Measurements from ENCODE around the gene DEDD.

DNA sequence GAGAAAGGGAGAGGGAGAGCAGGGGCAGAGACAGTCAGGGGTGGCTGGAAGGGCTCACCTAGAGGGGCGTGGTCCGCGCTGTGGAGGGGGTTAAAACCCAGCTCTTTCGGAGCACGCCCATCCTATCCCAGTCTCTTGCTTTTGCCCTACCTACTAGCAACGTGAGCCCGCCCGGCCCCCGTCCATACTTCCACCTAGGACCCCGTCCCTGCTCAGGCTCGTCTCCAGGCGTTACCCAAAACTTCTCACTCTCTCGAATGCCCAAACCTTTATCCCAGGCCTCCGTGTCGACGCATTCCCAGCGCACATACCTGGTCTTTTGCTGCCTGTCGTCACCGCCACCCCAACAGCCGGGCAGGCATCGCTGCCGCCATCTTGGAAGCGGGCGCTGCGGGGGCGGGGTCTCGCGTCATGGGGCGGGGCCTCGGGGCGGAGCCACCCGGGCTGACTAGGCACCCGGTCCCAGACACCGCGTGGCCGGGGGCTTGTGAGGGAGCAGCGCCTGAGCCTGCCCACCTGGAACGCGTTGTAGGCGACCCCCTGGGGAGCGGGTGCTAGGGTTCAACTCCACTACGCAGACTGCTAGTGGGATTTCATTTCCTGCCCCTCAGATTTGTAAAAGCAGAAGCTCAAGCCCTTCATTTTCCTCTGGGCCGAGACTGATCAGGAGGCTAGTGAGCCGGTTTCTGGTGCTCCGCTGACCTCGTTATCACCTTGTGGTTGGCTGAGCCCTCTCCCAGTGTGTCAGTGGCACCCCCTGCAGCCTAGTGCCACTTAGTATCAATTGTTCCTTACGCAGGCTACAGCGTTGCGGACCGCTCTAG, 44.9 kb upstream of the DEDD start, which contains the start of gene B4GALT3:
- TF ChIP-seq CTCF (IDR thresholded peaks at IDR 0.05; ENCODE audit: low read depth, low read length) = peak; percentile 12
- TF ChIP-seq POLR2A (IDR thresholded peaks at IDR 0.05; ENCODE audit: extremely low read depth, insufficient read length) = peak; percentile 93

Data from NB4 (cell line).